Epithelial cell of esophagus (primary cell): ENCODE results near the gene SCARF1.

Experiments
- DNase-seq: peaks from one replicate; pipeline ENCODE4 v3.0.0; 2010; ENCODE audit warnings: low read depth
- H3K4me3 ChIP-seq: 2 replicates; pipeline ENCODE4 v1.5.1; 2011; ENCODE audit warnings: mild to moderate bottlenecking, low read length, control low read depth
- CTCF ChIP-seq: IDR thresholded peaks from 2 replicates; pipeline ENCODE4 v1.5.1; 2011; ENCODE audit warnings: low read depth, mild to moderate bottlenecking, low read length, control low read depth, inconsistent platforms; ENCODE audit not compliant: insufficient read depth; ENCODE audit errors: missing control alignments

Gene SCARF1

GRCh38 chr17:1639549-1640180 lies 5.9 kb downstream of the SCARF1 start:
- no peak overlapping the region for H3K4me3 ChIP-seq
- no peak for TF ChIP-seq CTCF
- DNase-seq: no peak

- no peak for DNase-seq
- no peak for TF ChIP-seq CTCF
- no peak overlapping the region for H3K4me3 ChIP-seq
Measured at GRCh38 chr17:1638624-1639300, 6.8 kb downstream of the SCARF1 start.

GRCh38 chr17:1638171-1638590 lies 7.4 kb downstream of the SCARF1 start:
- no peak overlapping the region for H3K4me3 ChIP-seq
- no peak for DNase-seq
- TF ChIP-seq CTCF: no peak

- no peak for DNase-seq
- no peak for TF ChIP-seq CTCF
- no peak overlapping the region for H3K4me3 ChIP-seq
Measured at GRCh38 chr17:1636732-1637285, 8.7 kb downstream of the SCARF1 start.

GRCh38 chr17:1635675-1636465 lies 9.7 kb downstream of the SCARF1 start:
- no peak overlapping the region for H3K4me3 ChIP-seq
- no peak for TF ChIP-seq CTCF
- DNase-seq: no peak

GRCh38 chr17:1634841-1635650 lies 10.5 kb downstream of the SCARF1 start:
- no peak for TF ChIP-seq CTCF

More at GRCh38 chr17:1634841-1635650, 10.5 kb downstream of the SCARF1 start:
- H3K4me3 ChIP-seq: no peak overlapping the region
- no peak for DNase-seq
